Measurements from ENCODE around the gene CDH1.
A peak's percentile ranks its signal among the peaks of the same experiment; 100 is the strongest.
"Not testable (repeated sequence)": the region's sequence is repeated elsewhere in the genome, so short reads cannot be mapped to it uniquely, and the experiment has no call there.

Gene CDH1

GRCh38 chr16:68835970-68836369 is 98.9 kb downstream of the CDH1 start:
- no peak for DNase-seq (ENCODE audit: low read depth, low spot score)
- H3K27ac ChIP-seq, result no peak overlapping the region

- DNase-seq (ENCODE audit: low read depth, low spot score), result no peak
These were observed 102.7 kb downstream of the CDH1 start for GRCh38 chr16:68839831-68840230.

GRCh38 chr16:68842964-68843481 is 105.9 kb downstream of the CDH1 start:
- DNase-seq (ENCODE audit: low read depth, low spot score), result not testable (repeated sequence)
- peak overlapping the region; percentile 35 for H3K27ac ChIP-seq

More at GRCh38 chr16:68839831-68840230, 102.7 kb downstream of the CDH1 start:
- H3K27ac ChIP-seq, result no peak overlapping the region

GRCh38 chr16:68843482-68844210 is 106.6 kb downstream of the CDH1 start, which contains the start of gene TANGO6:
TSS of gene TANGO6 (plus strand) at chr16:68843531. CDS start at chr16:68843618, 87 bp downstream.
- no peak for DNase-seq (ENCODE audit: low read depth, low spot score)

GRCh38 chr16:68844211-68844564 is 107.1 kb downstream of the CDH1 start:
- no peak for DNase-seq (ENCODE audit: low read depth, low spot score)
- peak overlapping the region; percentile 35 for H3K27ac ChIP-seq

More at GRCh38 chr16:68843482-68844210, 106.6 kb downstream of the CDH1 start, which contains the start of gene TANGO6:
- H3K27ac ChIP-seq, result peak within 1 kb of the TSS; percentile 35

GRCh38 chr16:68848786-68849185 is 111.7 kb downstream of the CDH1 start:
- DNase-seq (ENCODE audit: low read depth, low spot score), result no peak
- H3K27ac ChIP-seq, result no peak overlapping the region

- no peak overlapping the region for H3K27ac ChIP-seq
- DNase-seq (ENCODE audit: low read depth, low spot score), result no peak
These were observed 113.4 kb downstream of the CDH1 start for GRCh38 chr16:68850481-68850880.

- H3K27ac ChIP-seq, result no peak overlapping the region
- DNase-seq (ENCODE audit: low read depth, low spot score), result no peak
These were observed 114.5 kb downstream of the CDH1 start for GRCh38 chr16:68851601-68852000.

- DNase-seq (ENCODE audit: low read depth, low spot score), result no peak
- H3K27ac ChIP-seq, result no peak overlapping the region
These were observed 120.4 kb downstream of the CDH1 start for GRCh38 chr16:68857479-68857878.

- no peak for DNase-seq (ENCODE audit: low read depth, low spot score)
- H3K27ac ChIP-seq, result no peak overlapping the region
These were observed 122.7 kb downstream of the CDH1 start for GRCh38 chr16:68859828-68860227.

- no peak for DNase-seq (ENCODE audit: low read depth, low spot score)
- H3K27ac ChIP-seq, result no peak overlapping the region
These were observed 124.1 kb downstream of the CDH1 start for GRCh38 chr16:68860978-68861892.

- H3K27ac ChIP-seq, result no peak overlapping the region
- DNase-seq (ENCODE audit: low read depth, low spot score), result no peak
These were observed 129.8 kb downstream of the CDH1 start for GRCh38 chr16:68866933-68867332.

- no peak overlapping the region for H3K27ac ChIP-seq
- DNase-seq (ENCODE audit: low read depth, low spot score), result no peak
These were observed 132.5 kb downstream of the CDH1 start for GRCh38 chr16:68869492-68870088.

- no peak for DNase-seq (ENCODE audit: low read depth, low spot score)
These were observed 136.8 kb downstream of the CDH1 start for GRCh38 chr16:68873635-68874471.

GRCh38 chr16:68875871-68876270 is 138.8 kb downstream of the CDH1 start:
- no peak overlapping the region for H3K27ac ChIP-seq
- DNase-seq (ENCODE audit: low read depth, low spot score), result no peak

More at GRCh38 chr16:68873635-68874471, 136.8 kb downstream of the CDH1 start:
- no peak overlapping the region for H3K27ac ChIP-seq

GRCh38 chr16:68883685-68884084 is 146.6 kb downstream of the CDH1 start:
- no peak for DNase-seq (ENCODE audit: low read depth, low spot score)
- H3K27ac ChIP-seq, result no peak overlapping the region

- DNase-seq (ENCODE audit: low read depth, low spot score), result no peak
- H3K27ac ChIP-seq, result no peak overlapping the region
These were observed 147.3 kb downstream of the CDH1 start for GRCh38 chr16:68884401-68884800.
